Right cardiac atrium (tissue), 5 donors: ENCODE data around the gene BANP. TPM values are rescaled to one million over a fixed set of nuclear protein-coding genes. Genes with fewer than 3 reads are reported as not detected.
A peak's percentile ranks its signal among the peaks of the same experiment; 100 is the strongest.

Experiments used
- ATAC-seq, 2 donors: fragments of 200-7000 bp; cut with Tn5 transposase; one replicate each; pipeline versions ENCODE4 v1.8.0 to v1.9.1; 2020; ENCODE audit warnings: moderate library complexity in 2 of 2, mild to moderate bottlenecking in 1 of 2
- DNase-seq, 3 donors: peaks; one replicate each; pipeline ENCODE4 v3.0.0-alpha.2; 2020
- H3K27ac ChIP-seq: one replicate; pipeline ENCODE4 v1.5.1; 2013; ENCODE audit warnings: mild to moderate bottlenecking, low read length, control low read depth, moderate library complexity
- H3K27me3 ChIP-seq: one replicate; pipeline ENCODE4 v1.6.1; 2013; ENCODE audit not compliant: control insufficient read depth, insufficient read depth
- H3K4me1 ChIP-seq: one replicate; pipeline ENCODE4 v1.6.1; 2013; ENCODE audit warnings: low read length; ENCODE audit not compliant: control insufficient read depth, insufficient read depth
- H3K4me3 ChIP-seq: one replicate; pipeline ENCODE4 v1.5.1; 2013; ENCODE audit warnings: low read length, control low read depth
- H3K9me3 ChIP-seq: one replicate; pipeline ENCODE4 v1.6.1; 2013; ENCODE audit warnings: low read length; ENCODE audit not compliant: control insufficient read depth
- WGBS: extraction: QIAGEN DNeasy Blood & Tissue Kit; methylation state at CpG from one replicate; pipeline ENCODE4 v1.1.7; 2013; 5-methylcytosine and 5-hydroxymethylcytosine counted together
- intact Hi-C, 4 donors: fragments of 100-400 bp; cut with DNase I; formaldehyde crosslinking; loops; one replicate each; pipeline versions ENCODE4 v1.11.0 to v1.14.0; 2022 to 2023
- polyA plus RNA-seq: library from polyadenylated mRNA; stranded (reverse); fragments of 200-250 nt; gene quantifications from one replicate; pipeline ENCODE4 v1.2.3, GENCODE V29; 2013
- total RNA-seq, 4 donors: library from RNA; stranded (reverse); fragmentation: NEBNext Ultra II Directional; extraction: Animal tissue kit (Norgen Biotek cat#: 25700); gene quantifications; one replicate each; pipeline ENCODE4 v1.2.1, GENCODE V29; 2021
- donor health status: healthy with polysubstance abuse.
- donor health status: DM: no; HTN: yes; CAD: no.
- donor health status: DM: no; HTN: no; CAD: no.
- donor health status: DM: no; HTN: yes; CAD: no; lungs with severe emphysema.
- donor health status: DM: yes; HTN: yes; CAD: no.

The BANP gene
- total and polyA plus RNA-seq, 5 donors, result 9.0 to 18.1 (median 17.2) TPM

- no peak overlapping the region for H3K27ac ChIP-seq
- ATAC-seq, result no peak
- H3K27me3 ChIP-seq, result no peaks in the 10 kb centered on the region
- no peaks in the 10 kb centered on the region for H3K9me3 ChIP-seq
- H3K4me3 ChIP-seq, result no peak overlapping the region
- H3K4me1 ChIP-seq, result peaks cover 7% of the 10 kb centered on the region
- intact Hi-C loops, result no loop called here
- no peak for DNase-seq
- WGBS, result 91% methylated on average over 5 of the region's 5 CpGs
Measured at GRCh38 chr16:87960296-87960695, 9.1 kb downstream of the BANP start.

DNA sequence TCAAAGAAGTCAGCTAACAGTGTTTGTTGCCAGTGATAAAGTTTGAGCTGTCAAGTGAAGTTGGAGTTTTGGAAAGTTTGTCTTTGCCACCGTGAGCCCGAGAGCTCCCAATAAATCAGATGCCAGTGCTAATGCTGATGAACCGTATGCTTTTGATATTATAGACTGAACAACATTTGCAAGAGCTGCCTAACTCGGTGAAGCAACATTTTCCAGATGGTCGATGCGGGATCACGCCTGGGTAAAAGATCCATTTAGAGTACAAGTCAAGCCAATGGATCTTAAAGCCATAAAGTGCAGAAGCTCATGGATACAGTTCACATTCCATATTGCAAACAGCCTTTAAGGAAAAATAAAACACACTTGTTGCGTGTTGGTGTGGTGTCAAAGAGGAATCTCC, 9.6 kb downstream of the BANP start:
- WGBS, result 88% methylated on average over 8 of the region's 8 CpGs
- intact Hi-C loops, result no loop called here
- H3K27me3 ChIP-seq, result no peaks in the 10 kb centered on the region
- peaks cover 9% of the 10 kb centered on the region for H3K4me1 ChIP-seq
- ATAC-seq (no peak), DNase-seq (no peak)
- H3K27ac ChIP-seq, result no peak overlapping the region
- H3K4me3 ChIP-seq, result no peak overlapping the region
- no peaks in the 10 kb centered on the region for H3K9me3 ChIP-seq

DNA sequence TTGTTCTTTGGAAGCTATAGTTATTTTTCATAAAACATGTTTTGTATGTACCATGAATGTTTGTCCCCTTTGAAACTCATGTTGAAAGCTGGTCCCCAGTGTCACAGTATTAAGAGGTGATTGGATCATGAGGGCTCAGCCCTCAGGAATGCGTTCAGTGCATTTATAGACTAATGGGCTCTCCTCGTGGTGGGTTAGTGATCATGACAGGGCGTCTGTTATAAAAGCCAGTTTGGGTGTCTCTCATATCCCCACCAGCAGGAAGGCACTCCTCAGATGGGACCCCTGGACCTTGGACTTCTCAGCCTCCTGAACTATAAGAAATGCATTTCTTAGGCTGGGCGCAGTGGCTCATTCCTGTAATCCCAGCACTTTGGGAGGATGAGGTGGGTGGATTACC, 10.4 kb downstream of the BANP start:
- Histone ChIP-seq H3K27me3 (no peaks in the 10 kb centered on the region), H3K27ac (no peak overlapping the region), H3K4me1 (peaks cover 8% of the 10 kb centered on the region), H3K9me3 (no peaks in the 10 kb centered on the region), H3K4me3 (no peak overlapping the region)
- no peak for ATAC-seq
- 75% methylated on average over 4 of the region's 4 CpGs for WGBS
- intact Hi-C loops, result no loop called here
- no peak for DNase-seq

GRCh38 chr16:87963400-87963799, 12.2 kb downstream of the BANP start:
- Histone ChIP-seq H3K9me3 (no peaks in the 10 kb centered on the region), H3K4me1 (peaks cover 9% of the 10 kb centered on the region), H3K27ac (peak overlapping the region; percentile 32), H3K27me3 (no peaks in the 10 kb centered on the region), H3K4me3 (no peak overlapping the region)
- 62% methylated on average over 9 of the region's 9 CpGs for WGBS
- intact Hi-C loops, result no loop called here
- ATAC-seq, result peak in 1 of 2 donors; percentile 85
- peak in 1 of 3 donors; percentile 45 for DNase-seq

DNA sequence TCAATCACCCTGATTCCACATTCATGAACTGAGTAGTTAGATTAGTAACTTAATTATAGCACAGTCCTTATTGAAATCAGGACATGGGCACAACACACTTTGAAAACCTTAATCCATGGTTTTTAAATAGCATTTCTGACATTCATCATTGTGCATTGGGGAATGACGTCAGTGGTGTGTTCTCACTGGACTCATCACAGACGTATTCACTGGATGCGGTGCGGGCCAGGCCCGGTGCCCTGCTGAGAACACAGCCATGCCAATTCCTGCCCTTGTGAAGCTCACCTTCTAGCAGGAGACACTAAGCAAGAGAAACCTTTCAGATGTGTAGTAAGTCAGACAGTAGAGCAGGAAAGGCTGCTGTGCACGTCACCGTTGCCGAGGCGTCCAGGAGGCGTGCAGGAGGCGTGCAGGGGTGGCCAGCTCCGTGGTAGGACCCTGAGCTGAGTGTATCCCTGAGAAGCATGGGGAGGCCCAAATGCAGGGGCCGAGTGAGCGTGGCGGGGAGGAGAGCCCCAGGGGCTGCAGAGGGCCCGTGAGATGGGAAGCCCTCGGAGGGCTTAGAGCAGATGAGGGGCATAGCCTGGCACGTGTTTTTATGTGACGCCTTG, 12.9 kb downstream of the BANP start:
- 79% methylated on average over 19 of the region's 19 CpGs for WGBS
- no peak for DNase-seq
- Histone ChIP-seq H3K27me3 (no peaks in the 10 kb centered on the region), H3K4me3 (no peak overlapping the region), H3K4me1 (peaks cover 9% of the 10 kb centered on the region), H3K27ac (no peak overlapping the region), H3K9me3 (no peaks in the 10 kb centered on the region)
- intact Hi-C loops, result no loop called here
- ATAC-seq, result no peak

- DNase-seq (no peak), ATAC-seq (no peak)
- intact Hi-C loops, result no loop called here
- no peaks in the 10 kb centered on the region for H3K27me3 ChIP-seq
- no peak overlapping the region for H3K27ac ChIP-seq
- peaks cover 6% of the 10 kb centered on the region for H3K4me1 ChIP-seq
- H3K9me3 ChIP-seq, result no peaks in the 10 kb centered on the region
- 82% methylated on average over 11 of the region's 11 CpGs for WGBS
- no peak overlapping the region for H3K4me3 ChIP-seq
Measured at GRCh38 chr16:87965417-87965816, 14.2 kb downstream of the BANP start.

GRCh38 chr16:87966064-87966645, 14.9 kb downstream of the BANP start:
- peak; percentile 42 to 78 for ATAC-seq
- peak overlapping the region; percentile 86 for H3K27ac ChIP-seq
- 63% methylated on average over 5 of the region's 5 CpGs for WGBS
- intact Hi-C loops, result no loop called here
- no peaks in the 10 kb centered on the region for H3K27me3 ChIP-seq
- DNase-seq, result no peak
- H3K9me3 ChIP-seq, result no peaks in the 10 kb centered on the region
- no peak overlapping the region for H3K4me3 ChIP-seq
- peaks cover 6% of the 10 kb centered on the region for H3K4me1 ChIP-seq

- H3K4me3 ChIP-seq, result no peak overlapping the region
- ATAC-seq, result peak; percentile 62 to 67
- H3K27me3 ChIP-seq, result no peaks in the 10 kb centered on the region
- WGBS, result 23% methylated on average over 14 of the region's 14 CpGs
- no peaks in the 10 kb centered on the region for H3K9me3 ChIP-seq
- intact Hi-C loops, result no loop called here
- DNase-seq, result peak in 2 of 3 donors; percentile 41 to 77
- H3K4me1 ChIP-seq, result peaks cover 6% of the 10 kb centered on the region
- H3K27ac ChIP-seq, result peak overlapping the region; percentile 86
Measured at GRCh38 chr16:87966685-87967185, 15.5 kb downstream of the BANP start.

DNA sequence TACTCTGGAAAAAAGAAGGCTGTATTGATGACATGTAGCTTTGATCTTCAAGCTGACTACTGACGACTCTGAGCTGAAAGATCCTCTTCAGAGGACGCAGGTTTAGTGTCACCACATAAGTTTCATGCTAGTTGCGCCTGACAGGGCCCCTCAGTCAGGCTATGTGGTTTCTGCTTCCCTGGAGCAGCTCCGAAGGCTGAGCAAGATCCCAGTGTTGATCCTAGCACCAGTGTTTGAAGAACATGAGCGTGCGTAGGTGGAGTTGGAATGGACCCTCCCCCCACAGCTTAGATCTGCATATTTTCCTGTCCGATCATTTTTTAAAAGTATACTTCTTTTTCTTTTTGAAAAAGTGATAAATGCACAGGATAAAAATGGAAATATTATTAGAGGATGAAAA, 17.3 kb downstream of the BANP start:
- DNase-seq, result no peak
- no peak overlapping the region for H3K4me3 ChIP-seq
- intact Hi-C loops, result no loop called here
- no peak overlapping the region for H3K27ac ChIP-seq
- no peaks in the 10 kb centered on the region for H3K27me3 ChIP-seq
- no peaks in the 10 kb centered on the region for H3K9me3 ChIP-seq
- 85% methylated on average over 7 of the region's 7 CpGs for WGBS
- H3K4me1 ChIP-seq, result peaks cover 6% of the 10 kb centered on the region
- no peak for ATAC-seq

- Histone ChIP-seq H3K4me1 (peaks cover 6% of the 10 kb centered on the region), H3K9me3 (no peaks in the 10 kb centered on the region), H3K27me3 (no peaks in the 10 kb centered on the region), H3K27ac (no peak overlapping the region), H3K4me3 (no peak overlapping the region)
- intact Hi-C loops, result no loop called here
- DNase-seq (no peak), ATAC-seq (no peak)
- 57% methylated on average over 3 of the region's 3 CpGs for WGBS
Measured at GRCh38 chr16:87970186-87970585, 19.0 kb downstream of the BANP start.

- Histone ChIP-seq H3K4me3 (no peak overlapping the region), H3K27me3 (no peaks in the 10 kb centered on the region), H3K9me3 (no peaks in the 10 kb centered on the region), H3K4me1 (no peaks in the 10 kb centered on the region), H3K27ac (no peak overlapping the region)
- no peak for DNase-seq
- WGBS, result 99% methylated on average over 2 of the region's 2 CpGs
- ATAC-seq, result no peak
- intact Hi-C loops, result no loop called here
Measured at GRCh38 chr16:87971933-87972332, 20.7 kb downstream of the BANP start.
